ENCODE data around the gene LRRC2.

Gene LRRC2

DNA sequence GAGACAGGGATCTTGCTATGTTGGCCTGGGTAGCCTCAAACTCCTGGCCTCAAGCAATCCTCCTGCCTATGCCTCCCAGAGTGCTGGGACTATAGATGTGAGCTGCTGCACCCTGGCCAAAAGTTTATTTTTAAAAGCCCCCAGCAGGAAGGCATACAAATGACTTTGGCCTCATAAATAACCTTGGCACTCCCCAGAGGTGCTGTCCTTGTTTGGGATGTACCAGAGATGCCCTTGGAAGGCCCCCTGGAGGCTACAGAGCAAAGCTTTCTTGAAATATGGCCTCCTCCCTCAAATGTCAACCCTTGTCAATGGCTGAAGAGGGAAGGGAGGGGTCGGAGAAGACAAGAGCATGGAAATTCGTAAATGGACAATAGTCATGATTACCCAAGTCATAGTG, 82.3 kb downstream of the LRRC2 start:
- TF ChIP-seq, protein P1, sequence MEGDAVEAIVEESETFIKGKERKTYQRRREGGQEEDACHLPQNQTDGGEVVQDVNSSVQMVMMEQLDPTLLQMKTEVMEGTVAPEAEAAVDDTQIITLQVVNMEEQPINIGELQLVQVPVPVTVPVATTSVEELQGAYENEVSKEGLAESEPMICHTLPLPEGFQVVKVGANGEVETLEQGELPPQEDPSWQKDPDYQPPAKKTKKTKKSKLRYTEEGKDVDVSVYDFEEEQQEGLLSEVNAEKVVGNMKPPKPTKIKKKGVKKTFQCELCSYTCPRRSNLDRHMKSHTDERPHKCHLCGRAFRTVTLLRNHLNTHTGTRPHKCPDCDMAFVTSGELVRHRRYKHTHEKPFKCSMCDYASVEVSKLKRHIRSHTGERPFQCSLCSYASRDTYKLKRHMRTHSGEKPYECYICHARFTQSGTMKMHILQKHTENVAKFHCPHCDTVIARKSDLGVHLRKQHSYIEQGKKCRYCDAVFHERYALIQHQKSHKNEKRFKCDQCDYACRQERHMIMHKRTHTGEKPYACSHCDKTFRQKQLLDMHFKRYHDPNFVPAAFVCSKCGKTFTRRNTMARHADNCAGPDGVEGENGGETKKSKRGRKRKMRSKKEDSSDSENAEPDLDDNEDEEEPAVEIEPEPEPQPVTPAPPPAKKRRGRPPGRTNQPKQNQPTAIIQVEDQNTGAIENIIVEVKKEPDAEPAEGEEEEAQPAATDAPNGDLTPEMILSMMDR (IDR thresholded peaks at IDR 0.05; ENCODE audit: low read depth, low read length, missing control alignments), result no peak
- H3K4me3 ChIP-seq (replicated peaks; ENCODE audit: low read depth, low read length), result no peak overlapping the region
- DNase-seq (ENCODE audit: extremely low read depth, low read depth), result no peak

DNA sequence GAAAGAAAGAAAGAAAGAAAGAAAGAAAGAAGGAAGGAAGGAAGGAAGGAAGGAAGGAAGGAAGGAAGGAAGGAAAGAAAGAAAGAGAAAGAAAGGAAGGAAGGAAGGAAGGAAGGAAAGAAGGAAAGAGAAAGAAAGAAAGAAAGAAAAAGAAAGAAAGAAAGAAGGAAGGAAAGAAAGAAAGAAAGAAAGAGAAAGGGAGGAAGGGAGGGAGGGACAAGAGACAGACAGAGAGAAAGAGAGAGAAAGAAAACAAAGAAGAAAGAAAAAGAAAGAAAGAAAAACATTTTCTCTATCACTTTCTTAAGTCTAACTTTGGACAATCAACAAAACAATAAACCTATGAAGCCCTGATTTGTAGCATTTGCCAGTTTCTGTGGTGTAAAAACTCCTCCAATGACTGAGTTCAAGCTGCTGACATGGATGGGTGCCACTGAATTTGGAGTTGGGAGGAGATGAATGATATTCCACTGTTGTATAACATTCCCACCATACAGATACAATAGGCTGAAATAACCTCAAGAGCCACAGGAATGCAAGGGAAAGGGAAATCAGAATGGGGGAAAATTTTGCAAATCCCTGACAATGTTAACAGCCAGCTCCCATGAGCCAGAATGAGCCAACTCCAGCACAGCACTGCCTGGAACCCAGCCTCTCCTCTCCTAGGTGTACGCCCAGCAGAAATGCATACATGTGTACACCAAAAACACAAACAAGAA, 83.3 kb downstream of the LRRC2 start:
- TF ChIP-seq, protein P1 (IDR thresholded peaks at IDR 0.05; ENCODE audit: low read depth, low read length, missing control alignments), result no peak
- no peak for DNase-seq (ENCODE audit: extremely low read depth, low read depth)
- H3K4me3 ChIP-seq (replicated peaks; ENCODE audit: low read depth, low read length), result no peak overlapping the region

DNA sequence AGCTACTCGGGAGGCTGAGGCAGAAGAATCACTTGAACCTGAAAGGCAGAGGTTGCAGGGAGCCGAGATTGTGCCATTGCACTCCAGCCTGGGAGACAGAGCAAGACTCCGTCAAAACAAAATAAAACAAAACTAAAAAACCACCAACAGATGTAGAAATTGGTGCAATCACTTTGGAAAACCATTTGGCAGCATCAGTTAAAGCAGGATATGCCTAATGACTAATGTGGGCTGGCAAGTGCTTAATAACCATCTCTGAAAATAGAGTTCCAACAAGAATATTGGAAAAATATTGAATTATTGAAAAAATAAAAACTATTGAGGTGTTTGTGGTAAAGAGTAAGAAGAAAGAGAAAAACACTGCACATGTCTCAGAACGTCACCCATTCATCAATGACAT, 84.5 kb downstream of the LRRC2 start:
- DNase-seq (ENCODE audit: extremely low read depth, low read depth), result no peak
- TF ChIP-seq, protein P1 (IDR thresholded peaks at IDR 0.05; ENCODE audit: low read depth, low read length, missing control alignments), result no peak
- no peak overlapping the region for H3K4me3 ChIP-seq (replicated peaks; ENCODE audit: low read depth, low read length)

DNA sequence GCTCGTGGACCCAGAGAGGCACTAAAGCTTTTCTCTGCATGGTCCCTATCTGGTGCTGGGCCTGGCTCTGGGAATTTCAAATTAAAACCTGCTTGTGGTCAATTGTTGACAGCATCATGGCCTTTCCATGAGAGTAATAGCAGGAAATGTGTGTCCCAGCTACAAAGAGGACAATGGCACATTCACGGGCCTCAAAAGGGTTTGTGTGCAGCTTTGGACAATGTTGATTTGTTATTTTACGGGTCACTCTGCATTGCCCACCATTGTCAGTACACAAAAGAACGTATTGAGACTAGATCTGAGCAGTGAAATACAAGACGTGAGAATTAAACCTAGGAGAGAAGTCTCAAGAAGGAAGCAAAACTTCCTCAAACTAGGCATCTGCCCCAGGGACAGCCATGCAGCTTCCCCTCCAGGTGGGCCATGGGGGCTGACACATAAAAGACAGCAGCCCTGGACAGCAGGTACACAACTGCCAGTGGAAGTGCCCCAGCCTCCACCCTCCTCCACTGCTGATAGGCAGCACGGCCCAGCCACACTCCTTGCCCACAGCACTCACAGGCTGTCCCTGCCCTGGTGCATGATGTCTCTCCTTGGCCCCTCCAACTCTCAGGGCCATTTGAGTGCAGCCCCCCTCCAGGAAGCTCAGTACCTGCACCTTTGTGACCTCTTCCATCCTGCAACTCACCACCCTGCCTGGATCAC, 85.5 kb downstream of the LRRC2 start:
- no peak for DNase-seq (ENCODE audit: extremely low read depth, low read depth)
- TF ChIP-seq, protein P1 (IDR thresholded peaks at IDR 0.05; ENCODE audit: low read depth, low read length, missing control alignments), result no peak
- no peak overlapping the region for H3K4me3 ChIP-seq (replicated peaks; ENCODE audit: low read depth, low read length)

DNA sequence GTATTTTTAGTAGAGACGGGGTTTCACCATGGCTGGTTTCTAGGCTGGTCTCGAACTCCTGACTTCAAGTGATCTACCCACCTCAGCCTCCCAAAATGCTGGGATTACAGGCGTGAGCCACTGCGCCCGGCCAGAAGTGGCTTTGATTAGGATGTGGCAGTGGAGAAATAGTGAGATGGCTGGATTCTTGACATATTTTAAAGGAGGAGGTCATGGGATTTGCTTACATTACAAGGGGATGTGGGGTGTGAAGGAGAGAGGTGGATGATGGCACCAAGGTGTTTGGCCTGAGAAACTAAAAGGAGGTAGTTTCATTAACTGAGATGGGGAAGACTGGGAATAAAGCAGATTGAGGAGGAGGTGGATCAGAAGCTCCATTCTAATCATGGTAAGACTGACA, 86.4 kb downstream of the LRRC2 start:
- no peak overlapping the region for H3K4me3 ChIP-seq (replicated peaks; ENCODE audit: low read depth, low read length)
- TF ChIP-seq, protein P1 (IDR thresholded peaks at IDR 0.05; ENCODE audit: low read depth, low read length, missing control alignments), result no peak
- DNase-seq (ENCODE audit: extremely low read depth, low read depth), result no peak

DNA sequence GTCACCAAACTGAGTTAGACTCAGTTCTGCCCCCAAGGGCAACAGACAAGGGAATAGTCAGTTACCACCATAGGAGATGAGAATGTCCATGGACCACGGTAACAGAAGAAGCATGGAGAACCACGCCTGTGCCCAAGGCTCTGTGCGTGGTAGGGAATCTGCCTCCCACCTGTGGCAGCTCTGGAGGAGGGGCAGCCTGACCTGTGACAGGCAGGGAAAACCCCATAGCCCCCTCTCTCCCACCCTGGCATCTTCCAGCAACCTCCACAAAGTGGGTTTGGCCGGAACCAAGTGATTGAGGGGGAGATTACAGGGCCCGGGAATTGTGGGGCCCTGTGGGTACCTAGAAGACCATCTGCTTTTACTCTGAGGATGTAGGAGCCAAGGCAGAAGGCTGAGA, 87.1 kb downstream of the LRRC2 start:
- TF ChIP-seq, protein P1 (IDR thresholded peaks at IDR 0.05; ENCODE audit: low read depth, low read length, missing control alignments), result no peak
- no peak for DNase-seq (ENCODE audit: extremely low read depth, low read depth)

More for the DNA sequence above, 87.1 kb downstream of the LRRC2 start:
- H3K4me3 ChIP-seq (replicated peaks; ENCODE audit: low read depth, low read length), result no peak overlapping the region
